T-helper 9 cell (primary cell): ENCODE results near the gene DTD2.

ENCODE experiments used
- DNase-seq: peaks from one replicate; pipeline ENCODE4 v3.0.0-alpha.2; 2020

Gene DTD2

GRCh38 chr14:31403707-31404106, 53.6 kb downstream of the DTD2 start:
- DNase-seq = no peak

- DNase-seq = no peak
These were observed 54.4 kb downstream of the DTD2 start for GRCh38 chr14:31402764-31403439.

GRCh38 chr14:31401369-31401932, 55.9 kb downstream of the DTD2 start:
- DNase-seq = no peak

- DNase-seq = no peak
These were observed 57.2 kb downstream of the DTD2 start for GRCh38 chr14:31400031-31400638.
